Stimulated activated CD4-positive, alpha-beta T cell treated with anti-CD3 and anti-CD28 coated beads, Interleukin-15, amount 100 ng/mL, for 24 hours (primary cell): Measurements from ENCODE around the gene CR1L.
"Not testable (repeated sequence)": the region's sequence is repeated elsewhere in the genome, so short reads cannot be mapped to it uniquely, and the experiment has no call there.

Source experiments
- DNase-seq: peaks from one replicate; pipeline ENCODE4 v3.0.0-alpha.2; 2020

CR1L gene

DNA sequence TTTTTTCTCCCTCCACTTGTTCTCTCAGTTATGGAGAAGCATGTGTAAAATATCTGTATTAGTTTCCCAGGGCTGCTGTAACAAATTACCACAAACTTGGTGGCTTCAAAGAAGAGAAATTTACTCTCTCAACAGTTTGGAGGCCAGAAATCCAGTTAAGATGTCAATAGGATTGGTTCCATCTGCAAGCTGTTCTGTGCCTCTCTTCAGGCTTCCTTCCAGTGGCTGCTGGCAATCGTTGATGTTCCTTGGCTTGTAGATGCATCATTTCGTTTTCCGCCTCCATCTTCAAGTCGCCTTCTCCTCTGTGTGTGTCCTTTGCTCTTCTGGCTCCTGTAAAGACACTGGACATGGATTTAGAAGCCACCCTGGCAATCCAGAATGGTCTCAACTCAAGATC is 45.6 kb downstream of the CR1L start:
- not testable (repeated sequence) for DNase-seq

- DNase-seq = no peak
Measured at GRCh38 chr1:207691010-207691409, 46.1 kb downstream of the CR1L start.

- DNase-seq = no peak
Measured at GRCh38 chr1:207691841-207692240, 46.9 kb downstream of the CR1L start.

GRCh38 chr1:207692291-207692690 is 47.4 kb downstream of the CR1L start:
- DNase-seq = not testable (repeated sequence)

DNA sequence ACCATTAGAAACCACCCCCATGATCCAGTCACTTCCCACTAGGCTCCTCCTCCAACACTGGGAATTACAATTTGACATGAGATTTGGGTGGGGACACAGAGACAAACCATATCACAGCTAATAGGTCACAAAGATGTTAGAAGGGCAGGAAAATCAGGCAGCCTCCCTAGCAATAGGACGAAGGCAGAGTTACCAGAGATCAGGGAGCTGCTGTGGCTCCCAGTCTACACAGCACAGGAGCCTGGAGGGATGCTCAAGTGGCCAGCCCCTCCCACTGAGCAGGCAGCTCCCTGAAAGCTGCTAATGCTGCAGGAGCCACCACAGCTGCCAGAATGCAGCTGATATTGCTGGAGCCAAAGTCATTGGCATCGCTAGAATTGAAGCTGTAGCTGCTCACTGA is 51.0 kb downstream of the CR1L start:
- DNase-seq = no peak

- DNase-seq = peak; percentile 50
Measured at GRCh38 chr1:207698822-207699483, 54.0 kb downstream of the CR1L start.

DNA sequence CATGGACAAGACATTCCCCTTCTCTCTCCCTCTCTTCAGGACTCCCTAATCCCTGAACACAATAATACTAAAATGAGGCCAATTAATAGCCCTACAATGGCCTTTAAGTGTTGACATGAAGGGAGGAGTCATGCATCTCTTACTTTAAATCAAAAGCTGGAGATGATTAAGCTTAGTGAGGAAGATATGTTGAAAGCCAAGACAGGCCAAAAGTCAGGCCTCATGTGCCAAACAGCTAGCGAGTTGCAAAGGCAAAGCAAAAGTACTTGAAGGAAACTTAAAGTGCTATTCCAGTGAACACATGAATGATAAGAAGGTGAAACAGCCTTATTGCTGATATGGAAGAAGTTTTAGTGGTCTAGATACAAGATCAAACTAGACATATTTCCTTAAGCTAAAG is 57.4 kb downstream of the CR1L start:
- DNase-seq = no peak

GRCh38 chr1:207703712-207704111 is 58.8 kb downstream of the CR1L start:
- DNase-seq = no peak

GRCh38 chr1:207708004-207708403 is 63.1 kb downstream of the CR1L start:
- DNase-seq = not testable (repeated sequence)

DNA sequence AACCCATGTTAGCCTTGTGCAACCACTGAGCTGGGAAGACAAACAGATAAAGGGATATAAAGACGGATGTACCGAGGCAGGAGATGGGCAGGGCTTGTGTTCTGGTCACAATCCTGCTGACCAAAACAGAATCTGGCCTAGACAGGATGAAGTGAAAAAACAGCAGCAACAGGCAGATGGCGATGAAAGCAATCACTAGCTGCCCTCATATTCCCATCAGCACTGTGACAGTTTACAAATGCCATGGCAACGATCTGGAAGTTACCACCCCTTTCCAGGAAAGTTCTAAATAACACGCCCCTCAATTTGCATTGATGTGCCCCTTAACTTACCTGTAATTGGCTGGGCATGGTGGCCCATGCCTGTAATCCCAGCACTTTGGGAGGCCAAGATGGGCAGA is 66.4 kb downstream of the CR1L start:
- DNase-seq = no peak

DNA sequence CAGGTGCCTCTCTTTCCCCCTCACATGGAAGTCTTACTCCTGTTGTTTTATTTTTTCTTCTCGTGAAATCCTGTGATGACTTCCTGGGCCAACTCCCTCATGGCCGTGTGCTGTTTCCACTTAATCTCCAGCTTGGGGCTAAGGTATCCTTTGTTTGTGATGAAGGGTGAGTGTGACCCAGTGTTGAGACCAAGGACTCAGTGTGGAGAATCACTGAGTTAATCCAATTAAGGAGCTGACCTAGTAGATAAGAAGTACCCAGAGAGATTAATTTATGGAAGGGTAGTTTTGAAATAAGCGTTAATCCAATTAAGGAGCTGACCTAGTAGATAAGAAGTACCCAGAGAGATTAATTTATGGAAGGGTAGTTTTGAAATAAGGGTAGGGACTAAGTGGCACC is 67.8 kb downstream of the CR1L start:
- not testable (repeated sequence) for DNase-seq

DNA sequence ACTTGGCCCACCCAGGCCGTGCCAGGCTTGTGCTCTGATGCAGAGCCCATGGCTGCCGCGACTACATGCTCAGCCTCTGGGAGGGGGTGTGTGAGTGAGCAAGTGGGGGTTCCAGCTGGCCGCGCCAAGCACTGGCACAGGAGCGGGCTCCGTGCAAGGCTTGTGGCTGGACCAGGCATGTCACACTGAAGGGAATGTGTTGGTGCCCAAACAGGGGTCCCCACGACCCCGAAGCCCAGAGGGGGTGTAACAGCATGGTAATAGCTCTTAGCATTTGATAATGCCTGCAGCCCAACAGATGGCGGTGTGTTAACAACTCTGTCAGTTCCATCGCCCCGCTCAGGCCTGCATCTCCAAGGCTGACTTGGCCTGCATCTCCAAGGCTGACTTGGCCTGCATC is 68.6 kb downstream of the CR1L start:
- DNase-seq = no peak

DNA sequence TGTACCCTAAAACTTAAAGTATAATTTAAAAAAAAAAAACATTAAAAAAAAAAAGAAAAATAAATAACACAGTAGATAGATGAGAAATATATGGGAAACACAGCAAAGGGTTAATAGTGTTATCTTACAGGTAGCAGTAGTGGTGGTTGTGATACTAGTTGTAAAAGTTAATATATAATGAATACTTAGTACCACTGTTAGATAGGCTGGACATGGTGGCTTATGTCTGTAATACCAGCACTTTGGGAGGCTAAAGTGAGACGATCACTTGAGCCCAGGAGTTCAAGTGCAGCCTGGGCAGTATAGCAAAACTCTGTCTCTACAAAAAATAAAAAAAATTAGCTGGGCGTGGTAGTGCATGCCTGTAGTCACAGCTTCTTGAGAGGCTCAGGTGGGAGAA is 74.3 kb downstream of the CR1L start:
- no peak for DNase-seq

GRCh38 chr1:207728200-207728858 is 83.4 kb downstream of the CR1L start:
- DNase-seq = not testable (repeated sequence)

DNA sequence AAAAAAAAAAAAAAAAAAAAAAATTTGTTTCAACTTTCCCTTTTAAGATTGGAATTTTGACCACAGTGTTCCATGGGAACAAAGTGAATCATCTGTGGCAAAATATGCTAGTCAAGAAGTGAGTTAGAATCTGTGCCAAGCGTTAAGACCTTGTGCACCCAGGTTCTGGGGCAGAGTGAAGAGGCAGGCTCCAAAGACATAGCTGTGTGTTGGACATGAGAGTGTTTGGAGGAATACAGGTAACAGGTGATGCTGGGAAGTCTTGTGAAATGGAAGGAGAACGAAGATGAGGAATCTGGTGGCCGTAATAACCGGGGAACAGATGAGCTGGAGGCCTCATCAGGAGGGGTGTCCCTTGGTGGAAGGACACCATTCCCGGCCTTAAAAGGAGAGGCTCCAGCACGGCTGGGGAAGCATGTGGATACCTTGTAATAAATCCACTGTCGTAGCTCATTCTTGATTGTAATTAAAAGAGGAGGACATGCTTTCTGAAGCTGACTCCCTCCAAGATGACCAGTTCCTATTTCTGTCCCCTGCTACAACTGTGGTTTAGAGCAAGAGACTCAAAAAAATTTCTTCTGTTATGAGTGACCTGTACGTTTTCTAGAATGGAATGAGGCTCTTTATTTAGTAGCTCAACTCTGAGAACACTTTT is 92.7 kb downstream of the CR1L start:
- not testable (repeated sequence) for DNase-seq

DNA sequence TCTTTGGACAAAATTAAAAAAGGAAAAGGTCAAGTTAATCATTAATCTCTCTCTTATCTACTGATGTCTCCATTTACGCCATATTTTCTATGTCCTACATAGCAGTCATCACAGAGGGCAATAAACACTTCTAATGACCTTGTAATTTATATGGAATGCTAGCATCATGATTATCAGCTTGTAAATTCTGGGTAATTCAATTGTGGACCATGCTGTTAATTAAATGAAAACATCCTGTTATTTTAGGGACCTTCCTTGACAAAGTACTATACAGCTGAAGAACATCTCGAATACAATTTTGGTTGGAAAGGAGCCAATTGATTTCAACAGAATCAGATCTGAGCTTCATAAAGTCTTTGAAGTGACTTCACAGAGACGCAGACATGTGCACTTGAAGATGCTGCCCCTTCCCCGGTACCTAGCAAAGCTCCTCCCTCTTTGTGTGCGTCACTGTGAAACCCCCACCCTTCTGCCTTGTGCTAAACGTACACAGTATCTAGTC is 93.3 kb downstream of the CR1L start:
- not testable (repeated sequence) for DNase-seq

GRCh38 chr1:207740207-207740606 is 95.3 kb downstream of the CR1L start:
- DNase-seq = no peak

DNA sequence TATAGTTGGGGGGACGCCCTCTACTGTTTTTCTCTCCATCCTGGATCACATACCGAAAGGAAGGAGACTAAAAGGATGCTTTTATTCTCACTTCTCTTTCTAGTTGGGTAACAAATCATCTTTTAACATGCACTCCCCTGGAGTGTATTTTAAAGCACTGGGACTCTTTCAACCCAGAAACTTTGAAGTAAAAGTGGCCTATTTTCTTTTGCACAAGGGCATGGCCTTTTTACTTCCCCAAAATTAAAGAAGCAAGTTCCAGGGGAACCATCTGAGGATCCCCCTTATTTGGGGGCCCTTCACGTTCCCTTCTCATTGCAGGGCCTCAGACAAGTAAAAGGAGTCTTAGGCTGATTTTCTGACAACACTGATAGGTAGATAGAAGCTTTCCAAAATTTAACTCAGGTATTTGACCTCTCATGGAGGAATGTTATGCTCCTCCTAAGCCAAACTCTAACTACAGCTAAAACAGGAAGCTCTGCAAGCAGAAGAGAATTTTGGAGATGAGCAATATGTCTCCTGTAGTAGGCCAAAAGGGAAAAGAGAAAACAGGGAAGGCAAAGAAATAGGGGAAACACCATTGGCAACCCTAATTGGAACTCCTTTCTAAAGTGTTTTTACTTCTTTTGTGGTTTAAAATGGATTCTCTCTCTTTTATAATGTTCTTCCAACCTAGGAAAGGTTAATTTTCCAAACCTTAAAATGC is 98.1 kb downstream of the CR1L start:
- no peak for DNase-seq

DNA sequence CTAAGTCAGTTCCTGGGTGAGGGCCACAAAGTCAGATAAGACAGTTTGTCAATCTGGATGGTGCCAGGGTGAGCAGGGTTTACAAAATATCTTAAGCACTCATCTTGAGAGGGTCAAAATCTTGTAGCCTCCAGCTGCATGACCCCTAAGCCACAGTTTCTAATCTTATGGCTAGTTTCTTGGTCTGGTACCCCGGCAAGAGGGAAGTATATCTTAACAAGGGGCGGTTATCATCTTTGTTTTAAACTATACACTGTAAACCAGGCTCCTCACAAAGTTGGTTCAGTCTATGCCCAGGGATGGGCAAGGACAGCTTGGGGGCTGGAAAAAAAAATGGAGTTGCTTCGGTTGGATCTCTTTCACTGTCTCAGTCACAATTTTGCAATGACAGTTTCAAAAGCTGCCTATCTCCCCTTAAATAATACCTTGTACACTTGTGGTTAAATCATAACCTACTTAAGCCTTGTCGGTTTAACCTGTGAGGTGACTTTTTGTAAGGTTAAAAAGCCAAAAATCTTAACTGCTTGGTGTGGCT is 99.1 kb downstream of the CR1L start:
- no peak for DNase-seq

- no peak for DNase-seq
Measured at GRCh38 chr1:207745285-207745684, 100.4 kb downstream of the CR1L start.

DNA sequence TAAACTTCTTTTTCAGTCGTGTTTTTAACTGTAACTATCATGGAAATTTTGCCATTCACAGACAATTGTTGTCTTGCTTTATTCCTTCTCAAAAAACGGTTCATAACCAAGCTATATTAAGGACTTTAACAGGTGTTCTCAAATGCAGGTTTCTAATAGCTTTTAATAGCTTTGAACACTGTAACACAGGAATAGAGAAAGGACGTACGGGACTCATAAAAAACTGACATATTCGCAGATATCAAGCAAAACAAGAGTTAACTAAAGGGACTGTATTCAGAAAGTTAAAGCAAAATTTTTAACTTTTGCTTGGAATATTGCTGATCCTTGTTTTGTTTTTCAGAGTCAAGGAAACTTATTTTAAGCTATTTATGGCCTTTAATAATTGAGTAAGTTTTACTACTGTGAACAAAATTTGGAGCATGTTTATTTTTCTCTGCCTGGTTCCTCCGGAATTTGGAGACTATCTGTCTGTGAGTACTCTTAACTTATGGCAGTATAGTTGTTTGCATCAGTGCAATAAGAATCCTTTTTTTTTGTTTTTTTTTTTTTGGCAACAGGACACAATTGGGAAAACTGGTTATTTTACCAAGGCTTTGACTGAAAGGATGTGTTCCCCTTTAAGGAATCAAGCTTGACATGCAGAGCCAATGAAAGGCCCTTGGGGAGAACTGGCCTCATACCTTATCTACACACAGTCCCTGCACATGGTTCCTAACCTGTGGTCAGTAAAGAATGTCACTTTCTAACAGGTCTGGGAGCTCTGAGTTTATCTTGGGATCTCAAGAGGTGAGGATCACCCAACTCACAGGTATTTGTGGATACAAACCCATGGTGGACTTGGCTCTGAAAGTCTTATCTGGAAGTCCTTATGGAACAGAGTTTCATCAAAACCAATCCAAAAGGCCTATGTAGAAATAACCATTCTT is 101.2 kb downstream of the CR1L start:
- no peak for DNase-seq
